ENCODE results near the gene TCHH.
A peak's percentile ranks its signal among the peaks of the same experiment; 100 is the strongest.

TCHH gene

DNA sequence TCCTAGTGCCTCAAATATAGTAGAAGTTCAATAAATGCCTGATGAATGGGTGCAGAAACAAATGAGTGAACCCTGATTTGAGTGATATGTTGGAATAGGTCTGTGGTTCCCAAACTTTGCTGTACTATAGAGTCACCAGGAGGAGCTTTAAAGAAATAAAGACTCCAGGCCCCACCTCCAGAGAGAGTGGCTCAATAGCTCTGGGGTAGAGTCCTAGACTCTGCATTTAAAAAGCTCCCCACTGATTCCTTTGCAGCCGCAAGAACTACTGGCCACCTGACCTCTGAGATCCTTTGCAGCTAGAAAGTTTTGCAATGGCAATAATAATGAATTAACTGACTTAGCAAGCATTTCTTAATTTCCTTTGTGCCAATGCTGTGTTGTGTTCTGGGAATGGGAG is 47.3 kb downstream of the TCHH start:
- Histone ChIP-seq H3K9ac (ENCODE audit: low read depth, low read length, poor library complexity, severe bottlenecking) (no peak overlapping the region), H3K27me3 (ENCODE audit: insufficient read depth, low read length, poor library complexity, severe bottlenecking) (no peaks in the 10 kb centered on the region), H2AFZ (ENCODE audit: low read length) (no peak overlapping the region), H3K9me3 (ENCODE audit: insufficient read depth, low read depth, low read length) (no peaks in the 10 kb centered on the region), H3F3A (ENCODE audit: low read depth) (no peaks in the 10 kb centered on the region), H3K4me3 (ENCODE audit: low read length, poor library complexity, severe bottlenecking) (no peak overlapping the region), H3K4me2 (ENCODE audit: low read depth, low read length, poor library complexity, severe bottlenecking) (no peak overlapping the region), H3K79me2 (ENCODE audit: insufficient read depth, low read length) (no peaks in the 10 kb centered on the region), H3K36me3 (ENCODE audit: insufficient read depth, low read length) (no peaks in the 10 kb centered on the region), H4K20me1 (ENCODE audit: insufficient read depth, low read length, poor library complexity, severe bottlenecking) (no peaks in the 10 kb centered on the region), H3K9me2 (replicated peaks; ENCODE audit: low read depth, low read length) (no peaks in the 10 kb centered on the region), H3K4me1 (ENCODE audit: insufficient read depth, low read length, poor library complexity, severe bottlenecking) (peaks cover 12% of the 10 kb centered on the region)
- no peak for TF ChIP-seq EZH2phosphoT487 (IDR thresholded peaks at IDR 0.05; ENCODE audit: borderline replicate concordance)
- TF ChIP-seq, protein P1, sequence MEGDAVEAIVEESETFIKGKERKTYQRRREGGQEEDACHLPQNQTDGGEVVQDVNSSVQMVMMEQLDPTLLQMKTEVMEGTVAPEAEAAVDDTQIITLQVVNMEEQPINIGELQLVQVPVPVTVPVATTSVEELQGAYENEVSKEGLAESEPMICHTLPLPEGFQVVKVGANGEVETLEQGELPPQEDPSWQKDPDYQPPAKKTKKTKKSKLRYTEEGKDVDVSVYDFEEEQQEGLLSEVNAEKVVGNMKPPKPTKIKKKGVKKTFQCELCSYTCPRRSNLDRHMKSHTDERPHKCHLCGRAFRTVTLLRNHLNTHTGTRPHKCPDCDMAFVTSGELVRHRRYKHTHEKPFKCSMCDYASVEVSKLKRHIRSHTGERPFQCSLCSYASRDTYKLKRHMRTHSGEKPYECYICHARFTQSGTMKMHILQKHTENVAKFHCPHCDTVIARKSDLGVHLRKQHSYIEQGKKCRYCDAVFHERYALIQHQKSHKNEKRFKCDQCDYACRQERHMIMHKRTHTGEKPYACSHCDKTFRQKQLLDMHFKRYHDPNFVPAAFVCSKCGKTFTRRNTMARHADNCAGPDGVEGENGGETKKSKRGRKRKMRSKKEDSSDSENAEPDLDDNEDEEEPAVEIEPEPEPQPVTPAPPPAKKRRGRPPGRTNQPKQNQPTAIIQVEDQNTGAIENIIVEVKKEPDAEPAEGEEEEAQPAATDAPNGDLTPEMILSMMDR (conservative IDR thresholded peaks at IDR 0.05; ENCODE audit: low read length), result no peak

DNA sequence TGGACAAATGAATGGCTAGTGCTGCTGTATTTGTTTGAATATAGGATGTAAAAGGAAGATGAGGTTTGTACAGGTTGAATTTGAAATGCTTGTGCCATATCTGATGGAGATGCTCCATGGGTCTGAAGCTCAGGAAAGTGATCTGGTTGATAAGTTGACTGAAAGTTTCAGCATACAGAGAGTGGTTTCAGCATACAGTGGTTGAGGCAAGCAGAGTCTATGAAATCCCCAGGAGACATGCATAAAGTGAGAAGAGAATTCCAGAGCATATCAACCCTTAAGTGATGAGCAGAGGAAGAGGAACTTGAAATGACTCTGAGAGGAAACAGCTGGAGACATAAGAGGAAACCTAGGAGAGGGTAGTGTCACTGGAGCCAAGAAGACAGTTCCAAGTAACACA is 48.1 kb downstream of the TCHH start:
- TF ChIP-seq EZH2phosphoT487 (IDR thresholded peaks at IDR 0.05; ENCODE audit: borderline replicate concordance), result no peak
- TF ChIP-seq, protein P1 (conservative IDR thresholded peaks at IDR 0.05; ENCODE audit: low read length), result no peak
- no peaks in the 10 kb centered on the region for H3K9me3 ChIP-seq (ENCODE audit: insufficient read depth, low read depth, low read length)
- H3K4me1 ChIP-seq (ENCODE audit: insufficient read depth, low read length, poor library complexity, severe bottlenecking), result peaks cover 12% of the 10 kb centered on the region
- H3K36me3 ChIP-seq (ENCODE audit: insufficient read depth, low read length), result no peaks in the 10 kb centered on the region
- no peak overlapping the region for H3K9ac ChIP-seq (ENCODE audit: low read depth, low read length, poor library complexity, severe bottlenecking)
- H3K4me3 ChIP-seq (ENCODE audit: low read length, poor library complexity, severe bottlenecking), result no peak overlapping the region
- no peaks in the 10 kb centered on the region for H3K79me2 ChIP-seq (ENCODE audit: insufficient read depth, low read length)
- no peaks in the 10 kb centered on the region for H3K9me2 ChIP-seq (replicated peaks; ENCODE audit: low read depth, low read length)
- no peaks in the 10 kb centered on the region for H3F3A ChIP-seq (ENCODE audit: low read depth)
- H4K20me1 ChIP-seq (ENCODE audit: insufficient read depth, low read length, poor library complexity, severe bottlenecking), result no peaks in the 10 kb centered on the region
- H2AFZ ChIP-seq (ENCODE audit: low read length), result no peak overlapping the region
- no peaks in the 10 kb centered on the region for H3K27me3 ChIP-seq (ENCODE audit: insufficient read depth, low read length, poor library complexity, severe bottlenecking)
- no peak overlapping the region for H3K4me2 ChIP-seq (ENCODE audit: low read depth, low read length, poor library complexity, severe bottlenecking)

DNA sequence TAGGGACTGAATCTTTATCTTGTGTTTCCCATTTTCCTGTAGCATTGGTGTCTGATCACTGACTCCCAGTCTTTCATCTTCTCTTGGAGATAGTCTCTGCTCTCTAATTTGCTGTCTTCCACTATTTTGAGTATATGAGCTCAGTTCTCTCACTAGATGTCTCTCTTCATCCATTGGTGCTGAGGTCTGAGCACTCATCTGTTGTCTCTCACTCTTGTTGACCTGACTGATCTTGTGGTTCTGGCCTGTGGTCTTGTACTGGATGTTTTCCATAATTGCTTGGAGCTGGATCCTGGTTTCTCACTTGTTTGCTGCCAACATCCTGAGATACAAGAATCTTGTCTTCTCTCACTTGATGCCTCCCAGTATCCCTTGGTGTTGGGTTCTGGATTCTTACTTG is 53.3 kb downstream of the TCHH start:
- no peak overlapping the region for H2AFZ ChIP-seq (ENCODE audit: low read length)
- no peaks in the 10 kb centered on the region for H3K9me3 ChIP-seq (ENCODE audit: insufficient read depth, low read depth, low read length)
- no peak for TF ChIP-seq EZH2phosphoT487 (IDR thresholded peaks at IDR 0.05; ENCODE audit: borderline replicate concordance)
- TF ChIP-seq, protein P1 (conservative IDR thresholded peaks at IDR 0.05; ENCODE audit: low read length), result peak; percentile 67
- H3K9me2 ChIP-seq (replicated peaks; ENCODE audit: low read depth, low read length), result no peaks in the 10 kb centered on the region
- H4K20me1 ChIP-seq (ENCODE audit: insufficient read depth, low read length, poor library complexity, severe bottlenecking), result no peaks in the 10 kb centered on the region
- H3K4me3 ChIP-seq (ENCODE audit: low read length, poor library complexity, severe bottlenecking), result no peak overlapping the region
- H3F3A ChIP-seq (ENCODE audit: low read depth), result no peaks in the 10 kb centered on the region
- no peaks in the 10 kb centered on the region for H3K79me2 ChIP-seq (ENCODE audit: insufficient read depth, low read length)
- H3K36me3 ChIP-seq (ENCODE audit: insufficient read depth, low read length), result no peaks in the 10 kb centered on the region
- no peaks in the 10 kb centered on the region for H3K27me3 ChIP-seq (ENCODE audit: insufficient read depth, low read length, poor library complexity, severe bottlenecking)
- no peak overlapping the region for H3K9ac ChIP-seq (ENCODE audit: low read depth, low read length, poor library complexity, severe bottlenecking)
- H3K4me1 ChIP-seq (ENCODE audit: insufficient read depth, low read length, poor library complexity, severe bottlenecking), result no peaks in the 10 kb centered on the region
- no peak overlapping the region for H3K4me2 ChIP-seq (ENCODE audit: low read depth, low read length, poor library complexity, severe bottlenecking)

Data from Loucy (cell line).